Ectodermal cell (in vitro differentiated cells): ENCODE measurements around the gene CCDC107.
"Not testable (repeated sequence)": the region's sequence is repeated elsewhere in the genome, so short reads cannot be mapped to it uniquely, and the experiment has no call there.

Experiments used
- H3K27ac ChIP-seq: 2 replicates; pipeline ENCODE4 v1.7.0; 2013; ENCODE audit warnings: mild to moderate bottlenecking, low read depth, low read length; ENCODE audit not compliant: insufficient read depth, poor library complexity, severe bottlenecking
- H3K27me3 ChIP-seq: 2 replicates; pipeline ENCODE4 v1.7.0; 2013; ENCODE audit warnings: mild to moderate bottlenecking, low read length; ENCODE audit not compliant: insufficient read depth, control insufficient read depth, poor library complexity, severe bottlenecking
- H3K36me3 ChIP-seq: one replicate; pipeline ENCODE4 v1.7.0; 2013; ENCODE audit warnings: low read length; ENCODE audit not compliant: control insufficient read depth, insufficient read depth
- H3K4me1 ChIP-seq: one replicate; pipeline ENCODE4 v1.7.0; 2013; ENCODE audit warnings: low read length; ENCODE audit not compliant: control insufficient read depth, insufficient read depth
- H3K4me3 ChIP-seq: 2 replicates; pipeline ENCODE4 v1.7.0; 2013; ENCODE audit warnings: low read depth, low read length, control low read depth; ENCODE audit not compliant: insufficient read depth
- H3K9me3 ChIP-seq: 2 replicates; pipeline ENCODE4 v1.7.0; 2013; ENCODE audit warnings: mild to moderate bottlenecking, low read length, moderate library complexity; ENCODE audit not compliant: control insufficient read depth
- WGBS, 2 experiments: methylation state at CpG; one replicate each; pipeline ENCODE4 v1.1.7; 2013; ENCODE audit warnings: missing lambda C conversion rate in 2 of 2; 5-methylcytosine and 5-hydroxymethylcytosine counted together

Gene CCDC107

DNA sequence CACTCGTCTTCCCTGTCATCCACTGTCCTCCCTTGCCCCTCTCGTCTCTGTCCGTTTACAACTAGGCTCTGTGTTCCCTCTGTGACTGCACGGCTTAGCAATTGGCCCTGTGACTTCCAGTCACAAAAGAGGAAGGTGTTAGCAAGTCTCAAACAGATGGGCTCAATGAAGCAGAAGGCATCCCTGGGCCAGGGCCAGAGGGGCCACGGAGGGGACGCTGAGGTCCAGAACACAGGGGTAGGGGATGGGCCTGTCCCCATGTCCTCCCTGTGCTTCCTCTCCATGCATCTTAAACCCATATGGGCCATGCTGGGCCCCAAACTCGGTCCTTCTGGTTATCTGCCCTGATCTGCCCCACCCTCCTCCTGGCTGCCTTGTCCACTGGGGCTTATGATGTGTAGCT, 39.8 kb upstream of the CCDC107 start, which contains the start of gene CD72:
TSS of gene CD72 (minus strand) at position 89 of the 403 bp plus-strand sequence. CDS start 110 bp downstream, outside the sequence.
- Histone ChIP-seq H3K4me1 (no peaks in the 10 kb centered on the region), H3K36me3 (no peaks in the 10 kb centered on the region), H3K27ac (no peak within 1 kb of the TSS), H3K27me3 (peaks cover 42% of the 10 kb centered on the region), H3K9me3 (no peaks in the 10 kb centered on the region), H3K4me3 (peak within 1 kb of the TSS; percentile 34)
- WGBS, 2 experiments, result 84 to 86% methylated on average over 7 of the region's 7 CpGs

DNA sequence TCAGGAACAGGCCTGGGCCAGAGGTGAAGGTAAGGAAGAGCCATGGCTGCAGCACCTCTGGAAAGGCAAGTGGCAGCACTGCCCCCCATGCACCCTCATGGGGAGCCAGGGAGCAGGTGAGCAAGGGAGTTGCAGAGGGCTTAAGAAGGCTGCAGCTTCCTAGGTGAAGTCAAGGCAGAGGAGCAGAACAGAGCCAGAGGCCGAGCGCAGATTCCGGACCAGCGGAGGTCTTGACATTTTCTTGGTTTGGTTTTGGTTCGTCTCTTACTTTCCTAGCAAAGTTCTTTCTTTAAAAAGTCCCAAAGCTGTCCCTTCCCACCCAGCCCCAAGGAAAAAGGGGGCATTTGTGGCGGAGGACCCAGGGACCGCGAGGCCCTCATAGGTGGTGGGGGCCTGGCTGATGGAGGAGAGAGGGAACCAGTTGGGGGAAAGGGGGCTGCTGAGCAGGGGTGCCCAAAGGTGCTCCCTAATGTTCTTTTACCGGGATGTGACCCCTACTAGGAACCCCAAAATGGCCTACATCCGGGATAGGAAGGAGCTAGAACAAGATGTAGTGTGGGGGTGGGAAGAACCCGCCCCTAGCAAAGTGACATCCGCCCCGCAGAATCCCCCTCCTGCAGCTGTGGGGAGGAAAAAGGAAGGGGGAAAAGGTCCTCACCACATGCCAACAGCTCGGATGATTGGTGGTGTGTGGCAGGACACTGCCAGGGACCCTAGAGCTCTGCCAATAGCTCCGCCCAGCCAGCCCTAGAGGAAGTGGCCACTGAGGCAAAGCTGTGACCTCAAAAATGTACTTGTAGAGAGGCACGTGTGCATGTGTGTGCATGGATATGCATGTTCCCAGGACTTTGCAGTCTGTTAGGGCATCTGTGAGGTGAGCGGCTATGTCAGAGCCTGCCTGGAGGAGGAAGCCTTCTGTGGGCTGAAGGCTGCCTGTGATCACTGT, 39.0 kb upstream of the CCDC107 start:
- Histone ChIP-seq H3K27ac (no peak overlapping the region), H3K4me1 (no peaks in the 10 kb centered on the region), H3K9me3 (no peaks in the 10 kb centered on the region), H3K36me3 (no peaks in the 10 kb centered on the region), H3K4me3 (no peak overlapping the region), H3K27me3 (peaks cover 39% of the 10 kb centered on the region)
- 94 to 95% methylated on average over 17 of the region's 17 CpGs for WGBS, 2 experiments

DNA sequence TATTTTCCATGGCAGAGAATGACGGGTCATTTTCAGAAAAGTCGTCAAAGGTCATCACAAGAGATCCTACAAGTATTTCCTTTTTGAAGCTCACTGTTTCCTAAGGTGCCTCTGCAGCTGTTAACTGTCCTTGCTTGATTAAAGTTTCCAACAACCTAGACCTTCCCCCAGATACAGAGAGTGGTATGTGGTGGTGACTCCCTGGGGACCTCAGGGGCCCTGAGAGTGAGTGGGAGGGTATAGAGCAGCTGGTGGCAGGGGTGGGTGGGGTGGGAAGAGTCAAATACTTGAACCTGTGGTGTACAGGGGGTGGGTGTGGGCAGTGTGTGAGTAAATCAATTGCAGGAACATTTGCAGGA, 38.3 kb upstream of the CCDC107 start:
- no peaks in the 10 kb centered on the region for H3K4me1 ChIP-seq
- WGBS, 2 experiments, result 86 to 90% methylated on average over 2 of the region's 2 CpGs
- peaks cover 35% of the 10 kb centered on the region for H3K27me3 ChIP-seq

DNA sequence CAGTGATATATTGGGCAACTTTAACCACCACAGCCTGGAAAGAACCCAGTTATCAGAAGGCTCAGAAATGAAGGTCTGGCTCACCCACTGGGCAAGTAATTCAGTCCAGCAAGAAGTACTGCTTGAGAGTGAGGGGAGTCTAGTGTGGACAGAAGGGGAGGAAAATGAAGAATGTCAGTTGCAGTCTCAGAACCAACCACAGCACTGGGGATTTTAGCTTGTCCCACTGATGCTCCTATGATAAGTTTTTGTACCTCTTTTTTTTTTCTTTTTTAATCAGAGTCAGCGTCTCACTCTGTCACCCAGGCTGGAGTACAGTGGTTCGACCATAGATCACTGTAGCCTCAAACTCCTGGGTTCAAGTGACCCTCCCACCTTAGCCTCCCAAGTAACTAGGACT, 30.5 kb upstream of the CCDC107 start:
- no peak overlapping the region for H3K27ac ChIP-seq
- H3K9me3 ChIP-seq, result no peaks in the 10 kb centered on the region
- H3K4me3 ChIP-seq, result no peak overlapping the region
- no peaks in the 10 kb centered on the region for H3K36me3 ChIP-seq
- H3K4me1 ChIP-seq, result no peaks in the 10 kb centered on the region
- WGBS, 2 experiments, result 90 to 95% methylated on average over 2 of the region's 2 CpGs
- no peaks in the 10 kb centered on the region for H3K27me3 ChIP-seq

More for the DNA sequence above, 38.3 kb upstream of the CCDC107 start:
- Histone ChIP-seq H3K9me3 (no peaks in the 10 kb centered on the region), H3K27ac (no peak overlapping the region), H3K4me3 (no peak overlapping the region), H3K36me3 (no peaks in the 10 kb centered on the region)

DNA sequence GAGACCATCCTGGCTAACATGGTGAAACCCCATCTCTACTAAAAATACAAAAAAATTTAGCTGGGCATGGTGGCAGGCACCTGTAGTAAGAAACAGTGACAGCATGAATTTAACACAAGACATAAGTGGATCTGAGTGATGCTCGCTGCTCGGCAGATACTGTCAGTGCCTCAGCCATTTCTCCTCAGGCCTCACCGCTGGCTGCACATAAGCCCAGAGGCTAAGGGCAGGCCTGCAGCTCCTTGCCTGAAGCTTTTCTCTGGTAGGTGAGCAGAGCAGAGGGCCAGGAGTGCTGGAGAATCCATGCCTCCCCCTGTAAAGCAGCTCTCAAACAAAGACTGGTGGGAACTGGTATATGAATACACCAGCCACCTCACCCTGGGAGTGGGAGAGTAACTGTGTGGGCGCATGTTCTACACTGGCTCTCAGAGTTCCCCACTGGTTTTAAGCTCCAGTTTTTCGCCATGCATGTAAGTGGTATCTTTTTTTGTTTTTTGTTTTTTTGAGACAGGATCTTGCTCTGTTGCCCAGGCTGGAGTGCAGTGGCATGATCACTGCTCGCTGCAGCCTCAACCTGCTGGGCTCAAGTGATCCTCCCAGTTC, 29.6 kb upstream of the CCDC107 start:
- H3K36me3 ChIP-seq, result no peaks in the 10 kb centered on the region
- no peaks in the 10 kb centered on the region for H3K4me1 ChIP-seq
- H3K27ac ChIP-seq, result no peak overlapping the region
- H3K27me3 ChIP-seq, result no peaks in the 10 kb centered on the region
- H3K4me3 ChIP-seq, result no peak overlapping the region
- H3K9me3 ChIP-seq, result no peaks in the 10 kb centered on the region
- WGBS, 2 experiments, result 92 to 96% methylated on average over 6 of the region's 6 CpGs

DNA sequence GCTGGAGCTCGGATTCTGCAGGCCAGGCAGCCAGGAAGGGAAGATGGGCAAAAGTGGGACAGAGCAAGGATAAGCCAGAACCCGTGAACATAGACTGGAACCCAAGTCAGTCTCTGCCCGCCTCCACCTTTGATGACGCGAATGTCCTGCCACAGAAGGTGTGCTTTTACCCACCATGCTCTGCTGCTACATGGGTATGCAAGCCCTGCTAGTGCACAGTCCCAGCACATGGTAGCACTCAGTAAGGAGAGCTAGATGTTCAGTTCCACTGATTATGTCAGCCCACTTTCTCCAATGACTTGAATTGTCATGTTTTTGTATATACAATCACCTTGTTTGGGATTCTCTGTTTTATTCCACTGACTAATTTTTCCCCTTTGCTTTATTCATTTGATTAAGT, 28.5 kb upstream of the CCDC107 start:
- H3K4me1 ChIP-seq, result no peaks in the 10 kb centered on the region
- no peaks in the 10 kb centered on the region for H3K36me3 ChIP-seq
- 91 to 93% methylated on average over 5 of the region's 5 CpGs for WGBS, 2 experiments
- H3K9me3 ChIP-seq, result no peaks in the 10 kb centered on the region
- no peak overlapping the region for H3K27ac ChIP-seq
- H3K27me3 ChIP-seq, result no peaks in the 10 kb centered on the region
- no peak overlapping the region for H3K4me3 ChIP-seq

DNA sequence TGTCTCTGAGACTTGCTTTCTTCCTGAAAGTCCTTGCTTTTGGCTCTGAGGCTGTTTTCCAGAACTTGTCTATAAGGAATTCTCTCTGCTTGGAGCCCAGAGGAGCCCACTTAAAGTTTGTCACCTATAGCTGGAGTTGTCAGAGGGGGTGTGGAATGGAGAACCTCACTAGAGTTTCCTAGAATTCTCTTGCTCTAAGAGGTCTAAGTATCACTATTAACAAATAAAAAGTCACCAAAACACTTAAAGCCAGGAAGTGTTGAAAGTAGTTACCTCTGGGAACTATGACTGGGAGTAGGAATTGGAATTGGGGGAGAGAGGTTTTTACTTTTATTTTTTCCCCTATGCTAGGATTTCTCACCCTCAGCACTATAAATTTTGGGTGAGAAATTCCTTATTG, 22.4 kb upstream of the CCDC107 start:
- Histone ChIP-seq H3K27me3 (no peaks in the 10 kb centered on the region), H3K27ac (no peak overlapping the region), H3K9me3 (no peaks in the 10 kb centered on the region), H3K4me3 (no peak overlapping the region), H3K36me3 (no peaks in the 10 kb centered on the region), H3K4me1 (no peaks in the 10 kb centered on the region)

DNA sequence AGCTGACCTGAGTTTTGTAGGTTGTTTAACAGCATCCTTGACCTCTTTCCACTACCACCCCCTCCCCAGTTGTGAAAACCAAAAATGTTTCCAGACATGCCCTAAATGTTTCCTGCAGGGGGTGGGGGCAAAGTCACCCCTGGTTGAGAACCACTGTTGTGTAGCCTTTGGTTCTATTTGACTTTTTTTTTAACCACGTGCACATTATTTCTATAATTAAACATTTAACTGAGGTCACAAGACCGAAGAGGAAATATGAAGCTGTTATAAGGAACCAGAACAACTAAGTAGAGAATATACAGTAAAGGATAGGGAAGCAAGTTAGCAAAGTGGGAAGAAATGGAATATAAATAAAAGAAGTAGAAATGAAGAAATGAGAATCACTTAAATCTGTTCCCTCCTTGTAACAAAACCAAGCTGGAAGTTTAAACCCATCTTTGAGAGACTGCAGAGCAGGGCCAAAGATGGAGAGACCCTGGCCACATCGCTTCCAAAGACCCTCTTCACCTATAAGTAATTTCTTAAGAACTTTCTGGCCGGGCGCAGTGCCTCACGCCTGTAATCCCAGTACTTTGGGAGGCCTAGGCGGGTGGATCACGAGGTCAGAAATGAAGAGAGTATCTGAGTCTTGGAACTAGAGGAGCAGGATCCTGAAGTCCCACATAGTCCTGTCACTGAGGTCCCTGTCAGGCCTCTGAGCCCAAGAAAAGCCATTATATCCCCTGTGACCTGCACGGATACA, 21.8 kb upstream of the CCDC107 start:
- Histone ChIP-seq H3K27me3 (no peaks in the 10 kb centered on the region), H3K36me3 (no peaks in the 10 kb centered on the region), H3K27ac (no peak overlapping the region), H3K4me1 (no peaks in the 10 kb centered on the region), H3K4me3 (no peak overlapping the region), H3K9me3 (no peaks in the 10 kb centered on the region)
- WGBS, 2 experiments, result 93 to 94% methylated on average over 7 to 9 of the region's 9 CpGs

DNA sequence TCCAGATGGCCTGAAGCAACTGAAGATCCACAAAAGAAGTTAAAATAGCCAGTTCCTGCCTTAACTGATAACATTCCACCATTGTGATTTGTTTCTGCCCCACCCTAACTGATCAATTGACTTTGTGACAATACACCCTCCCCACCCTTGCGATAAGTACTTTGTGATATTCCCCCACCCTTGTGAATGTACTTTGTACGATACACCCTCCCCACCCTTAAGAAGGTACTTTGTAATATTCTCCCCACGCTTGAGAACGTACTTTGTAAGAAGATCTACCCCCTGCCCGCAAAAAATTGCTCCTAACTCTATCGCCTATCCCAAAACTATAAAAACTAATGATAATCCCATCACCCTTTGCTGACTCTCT, 21.2 kb upstream of the CCDC107 start:
- not testable (repeated sequence) for H3K9me3 ChIP-seq, H3K27ac ChIP-seq, H3K4me1 ChIP-seq, H3K27me3 ChIP-seq, H3K36me3 ChIP-seq, H3K4me3 ChIP-seq
- 94% methylated on average over 6 of the region's 6 CpGs for WGBS, 2 experiments

DNA sequence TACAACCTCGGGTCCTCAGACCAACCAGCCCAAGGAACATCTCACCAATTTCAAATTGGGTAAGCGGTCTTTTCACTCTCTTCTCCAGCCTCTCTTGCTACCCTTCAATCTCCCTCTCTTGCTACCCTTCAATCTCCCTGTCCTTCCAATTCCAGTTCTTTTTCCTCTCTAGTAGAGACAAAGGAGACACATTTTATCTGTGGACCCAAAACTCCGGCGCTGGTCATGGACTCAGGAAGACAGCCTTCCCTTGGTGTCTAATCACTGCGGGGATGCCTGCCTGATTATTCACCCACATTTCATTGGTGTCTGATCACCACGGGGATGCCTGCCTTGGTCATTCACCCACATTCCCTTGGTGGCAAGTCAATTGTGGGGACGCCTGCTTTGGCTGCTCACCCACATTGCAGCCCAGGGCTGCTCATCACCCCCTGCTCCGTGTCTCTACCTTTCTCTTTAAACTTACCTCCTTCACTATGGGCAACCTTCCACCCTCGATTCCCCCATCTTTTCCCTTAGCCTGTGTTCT, 20.6 kb upstream of the CCDC107 start:
- WGBS, 2 experiments, result 93 to 94% methylated on average over 9 of the region's 9 CpGs

More for the DNA sequence above, 20.6 kb upstream of the CCDC107 start:
- H3K9me3 ChIP-seq, H3K27ac ChIP-seq, H3K4me1 ChIP-seq, H3K4me3 ChIP-seq, H3K36me3 ChIP-seq, H3K27me3 ChIP-seq: not testable (repeated sequence)
